Neural cell (in vitro differentiated cells): ENCODE data around the gene TAF11L2.

Experiments
- EP300 ChIP-seq: fragments of 450-650 bp; conservative IDR thresholded peaks from 2 replicates; pipeline ENCODE4 v1.6.1; 2014; ENCODE audit warnings: antibody characterized with exemption, mild to moderate bottlenecking, moderate library complexity; ENCODE audit not compliant: poor library complexity, severe bottlenecking
- EZH2 ChIP-seq: fragments of 200-600, 300-800 bp; shearing (Covaris generic), sonication (generic); IDR thresholded peaks from 2 replicates; pipeline ENCODE4 v1.6.1; 2014; ENCODE audit warnings: antibody characterized with exemption, low read length, borderline replicate concordance, mild to moderate bottlenecking; ENCODE audit not compliant: insufficient read depth, poor library complexity, severe bottlenecking
- POLR2AphosphoS5 ChIP-seq: IDR thresholded peaks from 2 replicates; pipeline ENCODE4 v1.6.1; 2012
- RAD21 ChIP-seq: fragments of 450-650 bp; conservative IDR thresholded peaks from 2 replicates; pipeline ENCODE4 v1.6.1; 2014; ENCODE audit warnings: antibody characterized with exemption, mild to moderate bottlenecking, moderate library complexity
- SMC3 ChIP-seq: fragments of 450-650 bp; conservative IDR thresholded peaks from 2 replicates; pipeline ENCODE4 v1.6.1; 2014; ENCODE audit warnings: antibody characterized with exemption, mild to moderate bottlenecking, moderate library complexity; ENCODE audit not compliant: poor library complexity
- TAF1 ChIP-seq: IDR thresholded peaks from 2 replicates; pipeline ENCODE4 v1.6.1; 2012; ENCODE audit warnings: low read depth
- TF ChIP-seq, protein P1 (sequence below): fragments of 450-650 bp; IDR thresholded peaks from 2 replicates; pipeline ENCODE4 v1.5.1; 2014; ENCODE audit warnings: antibody characterized with exemption, mild to moderate bottlenecking, moderate library complexity; ENCODE audit not compliant: poor library complexity, severe bottlenecking
- TF ChIP-seq, protein P2 (sequence below): IDR thresholded peaks from 2 replicates; pipeline ENCODE4 v1.6.1; 2012; ENCODE audit warnings: borderline replicate concordance

DNA sequence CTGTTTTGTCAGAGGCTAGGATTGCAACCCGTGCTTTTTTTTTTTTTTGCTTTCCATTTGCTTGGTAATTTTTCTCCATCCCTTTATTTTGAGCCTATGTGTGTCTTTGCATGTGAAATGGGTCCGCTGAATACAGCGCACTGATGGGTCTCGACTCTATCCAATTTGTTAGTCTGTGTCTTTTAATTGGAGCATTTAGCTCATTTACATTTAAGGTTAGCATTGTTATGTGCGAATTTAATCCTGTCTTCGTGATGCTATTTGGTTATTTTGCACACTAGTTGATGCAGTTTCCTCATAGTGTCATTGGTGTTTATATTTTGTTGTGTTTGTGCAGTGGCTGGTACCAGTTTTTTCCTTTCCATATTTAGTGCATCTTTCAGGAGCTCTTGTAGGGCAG is 36.2 kb upstream of the TAF11L2 start:
- TF ChIP-seq EZH2 (no peak), SMC3 (no peak), TAF1 (no peak), EP300 (no peak), POLR2AphosphoS5 (no peak), RAD21 (no peak)
- TF ChIP-seq, protein P1, sequence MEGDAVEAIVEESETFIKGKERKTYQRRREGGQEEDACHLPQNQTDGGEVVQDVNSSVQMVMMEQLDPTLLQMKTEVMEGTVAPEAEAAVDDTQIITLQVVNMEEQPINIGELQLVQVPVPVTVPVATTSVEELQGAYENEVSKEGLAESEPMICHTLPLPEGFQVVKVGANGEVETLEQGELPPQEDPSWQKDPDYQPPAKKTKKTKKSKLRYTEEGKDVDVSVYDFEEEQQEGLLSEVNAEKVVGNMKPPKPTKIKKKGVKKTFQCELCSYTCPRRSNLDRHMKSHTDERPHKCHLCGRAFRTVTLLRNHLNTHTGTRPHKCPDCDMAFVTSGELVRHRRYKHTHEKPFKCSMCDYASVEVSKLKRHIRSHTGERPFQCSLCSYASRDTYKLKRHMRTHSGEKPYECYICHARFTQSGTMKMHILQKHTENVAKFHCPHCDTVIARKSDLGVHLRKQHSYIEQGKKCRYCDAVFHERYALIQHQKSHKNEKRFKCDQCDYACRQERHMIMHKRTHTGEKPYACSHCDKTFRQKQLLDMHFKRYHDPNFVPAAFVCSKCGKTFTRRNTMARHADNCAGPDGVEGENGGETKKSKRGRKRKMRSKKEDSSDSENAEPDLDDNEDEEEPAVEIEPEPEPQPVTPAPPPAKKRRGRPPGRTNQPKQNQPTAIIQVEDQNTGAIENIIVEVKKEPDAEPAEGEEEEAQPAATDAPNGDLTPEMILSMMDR: no peak
- TF ChIP-seq, protein P2, sequence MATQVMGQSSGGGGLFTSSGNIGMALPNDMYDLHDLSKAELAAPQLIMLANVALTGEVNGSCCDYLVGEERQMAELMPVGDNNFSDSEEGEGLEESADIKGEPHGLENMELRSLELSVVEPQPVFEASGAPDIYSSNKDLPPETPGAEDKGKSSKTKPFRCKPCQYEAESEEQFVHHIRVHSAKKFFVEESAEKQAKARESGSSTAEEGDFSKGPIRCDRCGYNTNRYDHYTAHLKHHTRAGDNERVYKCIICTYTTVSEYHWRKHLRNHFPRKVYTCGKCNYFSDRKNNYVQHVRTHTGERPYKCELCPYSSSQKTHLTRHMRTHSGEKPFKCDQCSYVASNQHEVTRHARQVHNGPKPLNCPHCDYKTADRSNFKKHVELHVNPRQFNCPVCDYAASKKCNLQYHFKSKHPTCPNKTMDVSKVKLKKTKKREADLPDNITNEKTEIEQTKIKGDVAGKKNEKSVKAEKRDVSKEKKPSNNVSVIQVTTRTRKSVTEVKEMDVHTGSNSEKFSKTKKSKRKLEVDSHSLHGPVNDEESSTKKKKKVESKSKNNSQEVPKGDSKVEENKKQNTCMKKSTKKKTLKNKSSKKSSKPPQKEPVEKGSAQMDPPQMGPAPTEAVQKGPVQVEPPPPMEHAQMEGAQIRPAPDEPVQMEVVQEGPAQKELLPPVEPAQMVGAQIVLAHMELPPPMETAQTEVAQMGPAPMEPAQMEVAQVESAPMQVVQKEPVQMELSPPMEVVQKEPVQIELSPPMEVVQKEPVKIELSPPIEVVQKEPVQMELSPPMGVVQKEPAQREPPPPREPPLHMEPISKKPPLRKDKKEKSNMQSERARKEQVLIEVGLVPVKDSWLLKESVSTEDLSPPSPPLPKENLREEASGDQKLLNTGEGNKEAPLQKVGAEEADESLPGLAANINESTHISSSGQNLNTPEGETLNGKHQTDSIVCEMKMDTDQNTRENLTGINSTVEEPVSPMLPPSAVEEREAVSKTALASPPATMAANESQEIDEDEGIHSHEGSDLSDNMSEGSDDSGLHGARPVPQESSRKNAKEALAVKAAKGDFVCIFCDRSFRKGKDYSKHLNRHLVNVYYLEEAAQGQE: no peak
